Osteocyte (in vitro differentiated cells): Measurements from ENCODE around the gene FHL1. TPM values are rescaled to one million over a fixed set of nuclear protein-coding genes. Genes with fewer than 3 reads are reported as not detected.

Experiments
- DNase-seq: peaks from one replicate; pipeline ENCODE4 v3.0.0; 2021; ENCODE audit warnings: mixed read lengths; ENCODE audit not compliant: unreplicated experiment; ENCODE audit errors: extremely low spot score
- H3K27ac Mint-ChIP-seq: one replicate; pipeline ENCODE4 v1.8.0; 2021; ENCODE audit warnings: mild to moderate bottlenecking, mixed read lengths; ENCODE audit not compliant: unreplicated experiment
- H3K27me3 Mint-ChIP-seq: one replicate; pipeline ENCODE4 v1.8.0; 2021; ENCODE audit warnings: mixed read lengths; ENCODE audit not compliant: unreplicated experiment
- H3K36me3 Mint-ChIP-seq: one replicate; pipeline ENCODE4 v1.8.0; 2021; ENCODE audit warnings: mixed read lengths; ENCODE audit not compliant: unreplicated experiment
- H3K4me1 Mint-ChIP-seq: one replicate; pipeline ENCODE4 v1.8.0; 2021; ENCODE audit warnings: mixed read lengths; ENCODE audit not compliant: unreplicated experiment
- H3K4me3 Mint-ChIP-seq: one replicate; pipeline ENCODE4 v1.8.0; 2021; ENCODE audit warnings: mild to moderate bottlenecking, moderate library complexity, mixed read lengths; ENCODE audit not compliant: unreplicated experiment
- H3K9me3 Mint-ChIP-seq: one replicate; pipeline ENCODE4 v1.8.0; 2021; ENCODE audit warnings: mixed read lengths; ENCODE audit not compliant: unreplicated experiment
- total RNA-seq: library from RNA; stranded (reverse); gene quantifications from 2 replicates; pipeline ENCODE4 v1.2.1, GENCODE V29; 2021
- TF ChIP-seq, protein P1 (sequence below): fragments of 200-600 bp; sonication (generic); IDR thresholded peaks from 2 replicates; pipeline ENCODE4 v1.5.0; 2021; ENCODE audit warnings: antibody characterized with exemption, mild to moderate bottlenecking, moderate library complexity

The FHL1 gene
- total RNA-seq, 1 donor from 2014 or later: 1,725 TPM

DNA sequence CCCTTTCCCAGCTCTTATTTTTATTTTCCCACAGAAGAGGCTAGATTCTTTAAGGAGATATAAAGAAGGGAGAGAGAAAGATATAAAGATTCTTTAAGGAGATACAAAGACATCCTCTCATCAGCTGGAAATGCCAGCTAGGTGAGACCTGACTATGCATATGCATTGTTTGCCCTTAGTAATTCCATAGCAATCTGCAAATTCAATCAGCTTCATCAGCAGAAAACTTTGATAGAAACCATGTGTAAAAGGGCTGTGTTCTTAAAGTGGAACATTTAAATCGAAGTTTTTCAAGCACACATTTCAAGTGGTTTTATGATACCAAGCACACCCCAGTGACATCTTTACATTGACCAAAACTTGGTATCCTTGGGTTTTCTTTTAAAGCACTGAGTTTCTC is 24.1 kb downstream of the FHL1 start:
- peak overlapping the region; percentile 68 for H3K4me3 Mint-ChIP-seq
- H3K9me3 Mint-ChIP-seq: no peaks in the 10 kb centered on the region
- TF ChIP-seq, protein P1, sequence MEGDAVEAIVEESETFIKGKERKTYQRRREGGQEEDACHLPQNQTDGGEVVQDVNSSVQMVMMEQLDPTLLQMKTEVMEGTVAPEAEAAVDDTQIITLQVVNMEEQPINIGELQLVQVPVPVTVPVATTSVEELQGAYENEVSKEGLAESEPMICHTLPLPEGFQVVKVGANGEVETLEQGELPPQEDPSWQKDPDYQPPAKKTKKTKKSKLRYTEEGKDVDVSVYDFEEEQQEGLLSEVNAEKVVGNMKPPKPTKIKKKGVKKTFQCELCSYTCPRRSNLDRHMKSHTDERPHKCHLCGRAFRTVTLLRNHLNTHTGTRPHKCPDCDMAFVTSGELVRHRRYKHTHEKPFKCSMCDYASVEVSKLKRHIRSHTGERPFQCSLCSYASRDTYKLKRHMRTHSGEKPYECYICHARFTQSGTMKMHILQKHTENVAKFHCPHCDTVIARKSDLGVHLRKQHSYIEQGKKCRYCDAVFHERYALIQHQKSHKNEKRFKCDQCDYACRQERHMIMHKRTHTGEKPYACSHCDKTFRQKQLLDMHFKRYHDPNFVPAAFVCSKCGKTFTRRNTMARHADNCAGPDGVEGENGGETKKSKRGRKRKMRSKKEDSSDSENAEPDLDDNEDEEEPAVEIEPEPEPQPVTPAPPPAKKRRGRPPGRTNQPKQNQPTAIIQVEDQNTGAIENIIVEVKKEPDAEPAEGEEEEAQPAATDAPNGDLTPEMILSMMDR: no peak
- H3K36me3 Mint-ChIP-seq: peaks cover 15% of the 10 kb centered on the region
- no peaks in the 10 kb centered on the region for H3K27me3 Mint-ChIP-seq
- no peak for DNase-seq
- peak overlapping the region; percentile 92 for H3K27ac Mint-ChIP-seq
- H3K4me1 Mint-ChIP-seq: peaks cover 85% of the 10 kb centered on the region

DNA sequence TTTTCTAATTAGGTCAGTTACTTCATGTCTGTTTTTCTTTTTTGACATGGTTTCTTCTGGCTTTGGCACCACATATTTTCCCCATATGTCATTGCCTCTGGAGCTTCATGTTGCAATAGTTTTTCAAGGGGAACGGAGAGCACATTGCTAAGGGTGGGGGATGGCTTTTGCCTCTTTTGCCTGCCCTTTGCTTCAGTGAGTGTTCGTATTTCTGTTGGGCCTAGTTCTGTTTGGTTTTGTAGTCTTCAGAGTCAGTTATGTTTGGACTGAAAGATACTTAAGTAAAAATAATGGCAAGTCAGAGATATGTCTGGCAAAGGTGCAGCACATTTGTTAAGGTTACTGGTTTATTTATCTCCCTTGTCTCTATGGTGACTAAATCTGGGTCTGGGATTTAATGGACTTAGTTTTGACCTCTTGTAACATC is 29.1 kb downstream of the FHL1 start:
- no peak for DNase-seq
- peaks cover 77% of the 10 kb centered on the region for H3K4me1 Mint-ChIP-seq
- H3K27ac Mint-ChIP-seq: peak overlapping the region; percentile 93
- peak overlapping the region; percentile 24 for H3K4me3 Mint-ChIP-seq
- TF ChIP-seq, protein P1: no peak
- H3K27me3 Mint-ChIP-seq: no peaks in the 10 kb centered on the region
- peaks cover 6% of the 10 kb centered on the region for H3K9me3 Mint-ChIP-seq
- peaks cover 31% of the 10 kb centered on the region for H3K36me3 Mint-ChIP-seq

DNA sequence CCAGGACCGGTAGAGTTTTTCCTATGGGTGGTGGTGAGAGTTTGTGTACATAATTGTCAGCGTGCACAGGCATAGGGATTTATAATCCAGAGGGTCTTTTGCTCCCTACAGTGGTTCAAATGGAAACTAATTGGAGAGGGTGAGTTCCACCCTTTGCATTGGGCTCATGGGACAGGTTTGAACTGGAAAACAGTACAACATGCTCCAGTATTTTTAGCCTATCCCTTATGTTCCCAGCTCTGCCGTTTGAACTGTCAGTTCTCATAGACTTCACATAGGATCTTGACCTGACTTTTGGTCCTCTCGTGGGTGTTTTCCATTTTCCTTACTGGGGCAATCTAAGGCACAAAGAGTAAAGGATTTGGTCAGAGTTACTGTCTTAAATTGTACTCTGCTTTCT is 31.8 kb downstream of the FHL1 start:
- no peak overlapping the region for H3K4me3 Mint-ChIP-seq
- H3K36me3 Mint-ChIP-seq: peaks cover 38% of the 10 kb centered on the region
- peaks cover 6% of the 10 kb centered on the region for H3K9me3 Mint-ChIP-seq
- TF ChIP-seq, protein P1: no peak
- peaks cover 86% of the 10 kb centered on the region for H3K4me1 Mint-ChIP-seq
- peak overlapping the region; percentile 93 for H3K27ac Mint-ChIP-seq
- DNase-seq: no peak
- no peaks in the 10 kb centered on the region for H3K27me3 Mint-ChIP-seq

DNA sequence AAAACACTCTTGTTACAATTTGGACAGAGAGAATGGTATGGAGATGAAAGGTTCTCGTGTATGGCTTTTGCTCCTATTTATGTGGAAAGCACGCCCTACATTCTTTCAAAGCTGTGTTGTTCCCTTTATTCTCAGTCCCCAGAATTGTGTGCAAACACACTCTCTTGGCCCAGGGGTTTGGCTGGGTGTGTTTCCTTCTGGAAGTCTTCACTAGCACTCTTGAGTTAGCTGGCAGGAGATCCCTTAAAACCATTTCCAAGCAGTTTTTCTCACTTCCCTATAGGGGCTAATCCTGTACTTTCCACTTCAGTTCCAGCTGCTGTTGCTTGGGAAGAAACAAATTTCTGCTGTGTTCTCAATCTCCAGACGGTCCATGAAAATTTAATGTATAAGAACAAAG is 35.1 kb downstream of the FHL1 start:
- Mint-ChIP-seq H3K36me3 (peaks cover 33% of the 10 kb centered on the region), H3K27me3 (no peaks in the 10 kb centered on the region), H3K4me1 (peaks cover 78% of the 10 kb centered on the region), H3K9me3 (peaks cover 6% of the 10 kb centered on the region), H3K27ac (peak overlapping the region; percentile 83), H3K4me3 (no peak overlapping the region)
- TF ChIP-seq, protein P1: no peak
- DNase-seq: no peak

DNA sequence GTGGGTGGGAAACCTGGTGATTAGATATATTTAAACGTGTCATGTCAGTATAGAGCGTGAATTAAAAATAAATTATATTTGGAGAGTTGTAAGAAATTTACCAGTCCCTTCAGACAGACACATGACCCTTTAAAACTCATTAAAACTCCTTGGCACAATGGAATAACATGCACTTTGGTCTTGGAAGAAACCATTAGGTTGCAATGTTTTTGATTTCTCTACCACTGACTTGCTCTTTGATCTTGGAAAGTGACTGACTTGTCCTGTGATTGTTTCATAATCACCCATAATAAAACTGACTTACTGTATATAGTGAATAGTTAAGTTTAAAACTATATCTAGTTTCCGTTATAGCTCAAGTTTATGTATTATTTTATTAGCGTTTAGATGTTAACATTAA is 35.8 kb downstream of the FHL1 start:
- DNase-seq: no peak
- Mint-ChIP-seq H3K9me3 (peaks cover 6% of the 10 kb centered on the region), H3K36me3 (peaks cover 28% of the 10 kb centered on the region), H3K27ac (peak overlapping the region; percentile 83), H3K4me3 (no peak overlapping the region), H3K4me1 (peaks cover 73% of the 10 kb centered on the region), H3K27me3 (no peaks in the 10 kb centered on the region)
- TF ChIP-seq, protein P1: no peak
